Motor neuron (in vitro differentiated cells): ENCODE data around the gene DPAGT1. TPM values are rescaled to one million over a fixed set of nuclear protein-coding genes. Genes with fewer than 3 reads are reported as not detected.
A peak's percentile ranks its signal among the peaks of the same experiment; 100 is the strongest.
"Not testable (repeated sequence)": the region's sequence is repeated elsewhere in the genome, so short reads cannot be mapped to it uniquely, and the experiment has no call there.

ENCODE experiments used
- ATAC-seq, 8 experiments: fragments of 200-7000 bp; cut with Tn5 transposase; replicated peaks in 6 of 8; 2 replicates each; pipeline ENCODE4 v1.8.0; 2021; ENCODE audit warnings: mild to moderate bottlenecking in 8 of 8, moderate library complexity in 8 of 8
- H3K27ac ChIP-seq, 2 donors: fragments of 250-450 bp; sonication (Bioruptor Pico); 2 replicates each; pipeline ENCODE4 v1.9.0; 2021; ENCODE audit warnings: antibody characterized with exemption in 2 of 2, mild to moderate bottlenecking in 2 of 2, moderate library complexity in 1 of 2
- H3K4me1 ChIP-seq, 2 donors: fragments of 250-450 bp; sonication (Bioruptor Pico); replicated peaks in 1 of 2; 2 replicates each; pipeline ENCODE4 v1.6.1; 2021; ENCODE audit warnings: antibody characterized with exemption in 2 of 2, mild to moderate bottlenecking in 2 of 2, moderate library complexity in 1 of 2
- H3K4me3 ChIP-seq, 5 donors: fragments of 250-450 bp; sonication (Bioruptor Pico); 2 replicates each; pipeline ENCODE4 v1.9.0; 2021; ENCODE audit warnings: antibody characterized with exemption in 5 of 5, mild to moderate bottlenecking in 5 of 5, moderate library complexity in 4 of 5
- WGBS, 10 experiments: fragments of 450-650 bp; shearing (Covaris generic); methylation state at CpG; one replicate each; pipeline ENCODE4 v1.0.0; 2022; 5-methylcytosine and 5-hydroxymethylcytosine counted together
- in situ Hi-C, 9 experiments: fragments of 400-800 bp; cut with MboI; loops; one replicate each; pipeline ENCODE4 v1.15.0; 2021; ENCODE audit warnings: low sequenced_read_pairs in 9 of 9, low pct_unique_long_range_greater_than_20kb in 2 of 9; ENCODE audit not compliant: unreplicated experiment in 9 of 9
- total RNA-seq, 8 experiments: library from RNA; unstranded; fragments of 300-600 nt; gene quantifications; 2 replicates each; pipeline versions ENCODE4 v1.2.3 to v1.2.4, GENCODE V29; 2022

The DPAGT1 gene
- total RNA-seq, 8 experiments from 2014 or later, result 22.1 to 58.9 (median 36.5) TPM

DNA sequence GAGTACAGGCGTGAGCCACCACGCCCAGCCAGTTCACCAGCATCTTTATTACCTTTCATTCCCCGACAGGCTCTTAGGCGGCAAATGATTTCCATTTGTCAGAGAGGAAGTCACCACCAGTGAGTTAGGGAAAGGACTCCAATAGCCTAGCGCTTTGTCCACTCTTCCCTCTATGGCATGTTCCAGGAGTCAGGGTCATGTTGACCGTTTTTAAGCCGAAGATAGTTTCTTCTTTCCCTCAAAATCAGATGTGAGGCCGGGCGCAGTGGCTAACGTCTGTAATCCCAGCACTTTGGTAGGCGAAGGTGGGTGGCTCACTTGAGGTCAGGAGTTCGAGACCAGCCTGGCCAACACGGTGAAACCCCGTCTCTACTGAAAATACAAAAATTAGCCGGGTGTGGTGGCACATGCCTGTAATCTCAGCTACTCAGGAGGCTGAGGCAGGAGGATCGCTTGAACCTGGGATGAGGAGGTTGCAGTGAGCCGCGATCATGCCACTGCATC, 1.6 kb upstream of the DPAGT1 start:
- Histone ChIP-seq H3K4me1 (peaks cover 41 to 48% of the 10 kb centered on the region in 2 donors), H3K4me3 (peak overlapping the region in 4 of 5 donors; percentile 77 to 95 (median 82)), H3K27ac (peak overlapping the region; percentile 99)
- not testable (repeated sequence) for ATAC-seq
- in situ Hi-C loops, result loop anchor here in 2 of 9 experiments (10.0 to 25.0 kb wide), 2 partner anchors 232 to 234 kb away; partner anchors contain the start of genes RNF26 (in 2 of the 2), C1QTNF5 (in 1 of the 2) and MFRP (in 1 of the 2)
- WGBS, 10 experiments, result 89 to 97% (median 94%) methylated on average over 3 to 12 of the region's 18 CpGs; no CpG with 5 or more reads in 4 of the 10 experiments

DNA sequence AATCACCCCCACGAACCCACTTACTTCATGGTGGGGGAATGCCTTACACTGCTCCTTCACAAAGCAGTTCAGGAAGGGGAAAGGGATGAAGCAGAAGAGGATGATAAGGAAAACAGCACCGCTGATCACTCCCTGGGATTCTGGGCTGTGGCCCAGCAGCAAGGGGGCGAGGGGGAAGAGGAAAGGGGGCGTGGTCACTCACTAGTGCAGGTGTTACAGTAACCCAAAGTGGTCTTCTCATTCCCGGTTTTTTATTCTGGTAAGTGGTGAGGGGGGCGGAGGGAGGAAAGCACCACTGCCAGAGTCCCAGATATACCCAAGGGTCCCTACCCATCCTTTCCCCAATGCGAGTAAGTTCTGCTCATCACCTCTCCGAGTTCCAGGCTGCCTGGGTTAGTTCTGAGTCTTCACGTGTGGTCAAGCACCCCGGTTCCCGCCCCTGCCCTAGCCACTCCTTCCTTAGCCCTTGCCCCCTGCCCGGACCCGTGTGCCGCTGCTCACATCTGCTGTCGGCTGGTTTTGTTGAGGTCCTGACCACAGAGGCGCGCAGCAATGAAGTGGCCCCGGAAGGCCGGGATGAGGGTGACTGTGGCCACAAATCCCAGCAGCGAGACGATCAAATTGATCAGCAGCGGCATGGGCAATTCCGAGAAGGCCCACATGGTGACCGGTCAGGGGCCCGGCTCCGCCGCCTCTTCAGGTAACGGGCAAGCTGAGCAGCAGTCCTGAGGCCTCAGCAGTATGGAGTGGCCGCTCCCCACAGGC, 477 bp downstream of the DPAGT1 start:
- H3K4me1 ChIP-seq, result peaks cover 31 to 39% of the 10 kb centered on the region in 2 donors
- 0 to 5% (median 0%) methylated on average over 1 to 5 of the region's 29 CpGs; no CpG with 5 or more reads in 3 of the 10 experiments for WGBS, 10 experiments
- H3K4me3 ChIP-seq, result peak overlapping the region; percentile 68 to 95 (median 80)
- in situ Hi-C loops, result loop anchor here in 2 of 9 experiments (10.0 to 25.0 kb wide), 2 partner anchors 234 to 236 kb away; partner anchors contain the start of genes RNF26 (in 2 of the 2), C1QTNF5 (in 1 of the 2) and MFRP (in 1 of the 2)
- peak; percentile 4 to 36 (median 10) for ATAC-seq
- peak overlapping the region; percentile 99 for H3K27ac ChIP-seq

DNA sequence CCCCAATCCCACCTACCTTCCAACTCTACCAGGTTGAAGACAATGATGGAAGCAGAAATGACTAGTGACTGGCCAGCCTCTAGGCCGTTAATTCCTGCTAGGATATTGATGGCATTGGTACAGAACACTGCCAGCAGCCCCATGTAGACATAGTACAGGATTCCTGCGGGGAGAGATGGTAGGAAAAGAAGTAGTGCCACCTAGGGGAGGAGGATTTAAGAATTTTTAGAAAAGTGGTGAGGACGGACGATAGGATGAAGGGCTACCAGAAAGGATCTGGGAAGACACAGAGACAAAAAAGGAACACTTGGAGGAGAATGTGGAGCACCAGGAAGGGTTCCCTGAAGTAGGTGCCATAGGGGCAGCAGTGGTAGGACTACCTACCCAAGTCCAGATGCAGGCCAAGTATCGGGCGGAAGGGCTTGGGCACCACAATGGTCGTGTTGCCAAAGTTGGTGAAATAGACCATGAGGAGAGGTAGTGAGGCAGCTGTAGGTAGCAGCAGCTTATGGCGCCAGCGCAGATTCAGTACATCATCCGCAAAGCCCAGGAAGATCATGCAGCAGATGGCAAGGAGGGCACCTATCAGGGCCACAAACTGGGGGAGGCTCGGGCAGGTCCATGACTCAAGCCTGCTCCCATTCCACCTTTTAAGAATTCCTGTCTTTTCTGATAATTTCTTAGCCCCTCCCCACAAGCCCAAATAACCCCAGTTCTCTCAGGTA, 1.2 kb downstream of the DPAGT1 start:
- Histone ChIP-seq H3K4me1 (peaks cover 28 to 37% of the 10 kb centered on the region in 2 donors), H3K4me3 (peak overlapping the region; percentile 68 to 95 (median 80)), H3K27ac (no peak overlapping the region)
- in situ Hi-C loops, result loop anchor here in 2 of 9 experiments (10.0 to 25.0 kb wide), 2 partner anchors 234 to 237 kb away; partner anchors contain the start of genes RNF26 (in 2 of the 2), C1QTNF5 (in 1 of the 2) and MFRP (in 1 of the 2)
- ATAC-seq, result no peak
- WGBS, 10 experiments, result 17 to 53% (median 39%) methylated on average over 1 to 9 of the region's 11 CpGs

DNA sequence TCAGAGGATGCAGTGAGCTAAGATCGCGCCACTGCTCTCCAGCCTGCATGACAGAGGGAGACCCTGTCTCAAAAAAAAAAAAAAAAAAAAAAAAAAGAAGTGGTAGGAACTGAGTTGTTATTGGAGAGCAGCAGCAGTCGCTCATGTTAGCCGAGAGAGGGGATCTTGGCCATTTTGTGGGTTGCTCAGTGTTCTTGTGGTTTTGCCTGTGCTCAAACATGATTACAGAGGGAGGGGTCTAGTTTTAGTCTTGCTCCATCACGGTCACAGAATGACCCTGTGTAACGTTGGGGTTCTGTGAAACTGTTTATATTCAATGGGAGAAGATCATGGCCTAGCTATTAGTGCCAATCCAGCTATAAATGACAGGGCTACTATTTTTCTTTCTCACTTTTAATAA, 1.9 kb downstream of the DPAGT1 start:
- in situ Hi-C loops, result loop anchor here in 2 of 9 experiments (10.0 to 25.0 kb wide), 2 partner anchors 235 to 238 kb away; partner anchors contain the start of genes RNF26 (in 2 of the 2), C1QTNF5 (in 1 of the 2) and MFRP (in 1 of the 2)

DNA sequence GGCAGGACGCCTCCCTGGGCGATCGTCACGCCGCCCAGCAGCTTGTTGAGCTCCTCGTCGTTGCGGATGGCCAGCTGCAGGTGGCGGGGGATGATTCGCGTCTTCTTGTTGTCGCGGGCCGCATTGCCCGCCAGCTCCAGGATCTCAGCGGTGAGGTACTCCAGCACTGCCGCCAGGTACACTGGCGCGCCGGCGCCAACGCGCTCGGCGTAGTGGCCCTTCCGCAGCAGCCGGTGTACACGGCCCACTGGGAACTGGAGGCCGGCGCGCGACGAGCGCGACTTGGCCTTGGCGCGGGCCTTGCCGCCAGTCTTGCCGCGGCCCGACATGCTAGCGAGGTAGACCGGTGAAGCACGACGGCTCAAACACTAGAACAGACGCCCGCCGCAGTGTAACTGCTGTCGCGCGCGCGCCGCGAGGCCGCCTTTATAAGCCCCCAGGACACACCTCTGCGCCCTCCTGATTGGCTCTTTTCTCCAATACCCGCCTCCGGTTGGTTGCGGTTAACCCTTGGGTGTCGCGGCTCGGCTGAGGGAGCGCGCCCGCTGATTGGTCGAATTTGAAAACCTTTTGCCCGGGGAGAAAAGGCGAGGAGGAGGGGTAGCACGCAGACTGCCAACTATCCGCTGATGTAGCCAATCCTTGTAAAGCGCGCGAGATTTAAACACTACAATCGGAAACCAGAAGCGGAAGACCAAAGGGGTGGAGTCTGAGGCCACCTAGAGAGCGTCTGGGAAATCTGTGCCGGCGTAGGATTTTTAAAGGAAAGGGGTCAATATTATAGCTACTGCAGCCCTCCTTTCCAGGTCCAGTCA, 6.4 kb downstream of the DPAGT1 start:
- in situ Hi-C loops, result no loop called here
- H3K27ac ChIP-seq, result peak overlapping the region; percentile 48 to 89
- H3K4me3 ChIP-seq, result peak overlapping the region; percentile 59 to 84 (median 70)
- 0 to 10% (median 0%) methylated on average over 2 to 27 of the region's 79 CpGs; no CpG with 5 or more reads in 2 of the 10 experiments for WGBS, 10 experiments
- peaks cover 19 to 24% of the 10 kb centered on the region in 2 donors for H3K4me1 ChIP-seq
- ATAC-seq, result peak; percentile 82 to 91 (median 87)

More for the DNA sequence above, 1.9 kb downstream of the DPAGT1 start:
- ATAC-seq, result no peak
- WGBS, 10 experiments, result 56 to 88% (median 77%) methylated on average over 2 to 6 of the region's 6 CpGs
- Histone ChIP-seq H3K4me3 (peak overlapping the region in 1 of 5 donors; percentile 83), H3K4me1 (peaks cover 28 to 34% of the 10 kb centered on the region in 2 donors), H3K27ac (no peak overlapping the region)

DNA sequence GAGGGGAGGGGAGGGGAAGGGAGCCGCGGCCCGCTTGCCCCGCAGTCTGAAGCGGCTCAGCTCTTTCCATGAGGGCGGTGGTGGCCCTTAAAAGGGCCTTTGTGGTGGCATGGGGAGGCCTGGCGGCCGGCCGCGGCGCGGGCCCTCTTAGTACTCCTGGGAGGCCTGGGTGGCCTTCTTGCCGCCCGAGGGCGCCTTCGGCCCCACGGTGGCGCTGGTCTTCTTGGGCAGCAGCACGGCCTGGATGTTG, 6.9 kb downstream of the DPAGT1 start:
- ATAC-seq, result peak; percentile 71 to 77 (median 74)
- Histone ChIP-seq H3K4me3 (peak overlapping the region; percentile 59 to 84 (median 70)), H3K4me1 (peaks cover 17 to 19% of the 10 kb centered on the region in 2 donors), H3K27ac (peak overlapping the region; percentile 48 to 89)
- WGBS, 10 experiments, result no CpG with 5 or more reads among the region's 19 CpGs
- in situ Hi-C loops, result no loop called here

DNA sequence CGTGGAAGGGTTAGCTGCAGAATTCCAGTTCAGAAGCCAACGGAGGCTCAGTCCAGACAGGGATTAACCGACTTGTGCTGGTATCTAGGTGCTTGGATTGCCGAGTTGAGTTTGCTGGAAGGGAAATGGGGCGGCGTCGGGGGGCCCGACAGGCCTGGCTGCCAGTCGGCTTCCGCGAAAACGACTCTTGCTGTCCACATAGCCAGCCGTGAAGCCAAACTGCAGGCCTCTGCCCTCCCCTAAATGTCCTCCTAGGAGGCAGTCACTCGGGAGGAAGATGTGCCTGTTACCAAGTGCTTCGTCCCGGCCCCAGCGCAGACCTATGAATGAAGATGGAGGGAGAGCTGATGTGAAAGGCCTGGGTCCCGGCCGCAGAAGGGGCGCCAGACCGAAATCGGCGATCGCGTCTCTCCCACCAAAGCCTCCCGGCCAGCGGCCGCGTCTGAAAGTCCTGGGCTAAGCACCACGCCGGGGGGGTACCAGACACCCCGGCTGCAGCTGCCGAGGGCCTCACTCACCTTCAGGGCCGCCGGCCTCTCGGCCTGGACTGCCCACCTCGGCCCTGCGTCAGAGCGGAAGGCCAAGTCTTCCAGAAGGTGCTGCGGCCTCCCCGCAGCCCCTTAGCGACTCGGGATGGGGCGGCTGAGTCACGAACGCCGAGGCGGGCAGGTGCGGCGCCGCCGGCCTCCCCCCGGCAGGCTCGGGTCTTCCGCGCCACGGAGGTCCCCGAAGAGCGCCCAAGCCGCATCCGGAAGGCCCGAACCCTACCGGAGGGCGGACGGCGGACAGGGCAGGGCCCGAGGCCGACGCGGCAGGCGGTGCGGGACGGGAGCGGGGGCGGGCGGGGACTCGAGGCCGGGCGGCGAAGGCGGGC, 7.5 kb downstream of the DPAGT1 start:
- 0 to 1% (median 0%) methylated on average over 1 to 34 of the region's 81 CpGs for WGBS, 10 experiments
- H3K4me1 ChIP-seq, result peaks cover 17 to 18% of the 10 kb centered on the region in 2 donors
- peak overlapping the region; percentile 48 to 89 for H3K27ac ChIP-seq
- peak; percentile 6 to 30 (median 20) for ATAC-seq
- H3K4me3 ChIP-seq, result peak overlapping the region; percentile 59 to 84 (median 70)
- in situ Hi-C loops, result no loop called here

DNA sequence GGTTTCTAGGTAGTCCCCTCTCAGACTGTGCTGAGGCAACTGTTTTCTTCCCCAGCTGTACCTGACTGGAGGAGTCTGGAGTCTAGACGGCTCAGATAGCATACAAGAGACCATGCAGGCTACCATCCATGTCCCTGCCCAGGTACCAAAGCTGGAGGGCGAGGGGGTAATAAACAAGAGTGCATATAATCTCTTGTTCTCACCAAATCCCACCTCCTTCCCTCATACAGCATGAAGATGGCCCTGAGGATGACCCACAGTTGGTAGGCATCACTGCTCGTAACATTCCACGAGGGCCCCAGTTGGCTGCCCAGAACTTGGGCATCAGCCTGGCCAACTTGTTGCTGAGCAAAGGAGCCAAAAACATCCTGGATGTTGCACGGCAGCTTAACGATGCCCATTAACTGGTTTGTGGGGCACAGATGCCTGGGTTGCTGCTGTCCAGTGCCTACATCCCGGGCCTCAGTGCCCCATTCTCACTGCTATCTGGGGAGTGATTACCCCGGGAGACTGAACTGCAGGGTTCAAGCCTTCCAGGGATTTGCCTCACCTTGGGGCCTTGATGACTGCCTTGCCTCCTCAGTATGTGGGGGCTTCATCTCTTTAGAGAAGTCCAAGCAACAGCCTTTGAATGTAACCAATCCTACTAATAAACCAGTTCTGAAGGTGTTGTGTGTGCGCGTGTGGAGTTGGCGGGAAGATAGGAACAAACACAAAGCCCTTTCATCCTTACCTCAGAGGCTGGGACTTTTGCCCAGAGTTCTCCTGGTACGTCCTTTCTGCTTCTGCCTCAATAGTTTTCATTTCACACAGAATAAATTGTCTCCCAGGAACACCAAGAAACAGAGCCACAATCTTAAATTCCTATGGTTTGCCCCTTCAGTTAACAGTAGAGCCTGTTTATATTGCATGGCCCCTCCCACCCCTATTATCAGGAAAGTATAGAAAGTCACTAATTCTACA, 8.5 kb downstream of the DPAGT1 start:
- Histone ChIP-seq H3K27ac (no peak overlapping the region), H3K4me3 (peak overlapping the region; percentile 59 to 84 (median 70)), H3K4me1 (peaks cover 17 to 18% of the 10 kb centered on the region in 2 donors)
- in situ Hi-C loops, result no loop called here
- ATAC-seq, result no peak
- 18 to 93% (median 38%) methylated on average over 3 to 9 of the region's 12 CpGs; no CpG with 5 or more reads in 2 of the 10 experiments for WGBS, 10 experiments

DNA sequence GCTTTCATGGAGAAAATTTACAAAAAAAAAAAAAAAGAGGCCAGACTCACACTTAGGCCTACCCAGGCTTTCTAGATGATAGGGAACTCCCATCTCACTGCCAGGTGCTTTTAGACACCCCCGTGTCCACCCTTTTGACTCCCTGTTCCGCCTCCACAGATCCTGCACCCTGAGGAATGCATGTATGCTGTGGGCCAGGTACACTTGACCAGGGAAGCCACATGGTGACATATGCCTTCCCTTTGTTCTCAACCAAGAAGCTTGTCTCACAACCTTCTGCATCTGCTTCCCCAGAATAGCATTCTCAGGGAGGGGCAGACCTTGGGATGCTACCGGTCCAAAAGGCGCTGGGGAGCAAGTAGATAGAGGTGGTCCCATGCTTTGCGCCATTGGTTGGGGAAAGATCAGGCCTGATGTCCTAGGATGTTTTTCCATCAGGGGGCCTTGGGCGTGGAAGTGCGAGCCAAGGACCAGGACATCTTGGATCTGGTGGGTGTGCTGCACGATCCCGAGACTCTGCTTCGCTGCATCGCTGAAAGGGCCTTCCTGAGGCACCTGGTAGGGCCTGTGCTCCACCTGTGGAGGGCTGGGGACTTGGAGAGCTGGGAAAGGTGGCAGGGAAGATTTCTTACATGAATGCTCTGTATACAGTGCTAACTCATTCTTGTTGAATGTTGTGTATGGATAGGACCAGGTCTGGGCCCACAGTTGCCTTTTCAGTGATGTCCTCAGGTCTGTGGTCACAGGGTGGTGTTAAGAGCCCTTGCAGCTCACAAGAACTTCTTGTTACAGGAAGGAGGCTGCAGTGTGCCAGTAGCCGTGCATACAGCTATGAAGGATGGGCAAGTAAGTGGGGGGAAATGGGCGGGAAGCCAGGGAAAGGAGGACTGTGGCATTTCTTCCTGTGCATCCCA, 9.4 kb downstream of the DPAGT1 start:
- peaks cover 17 to 18% of the 10 kb centered on the region in 2 donors for H3K4me1 ChIP-seq
- in situ Hi-C loops, result no loop called here
- peak overlapping the region in 1 of 5 donors; percentile 79 for H3K4me3 ChIP-seq
- WGBS, 10 experiments, result 40 to 100% (median 71%) methylated on average over 1 to 8 of the region's 13 CpGs; no CpG with 5 or more reads in 2 of the 10 experiments
- ATAC-seq, result no peak
- H3K27ac ChIP-seq, result no peak overlapping the region

DNA sequence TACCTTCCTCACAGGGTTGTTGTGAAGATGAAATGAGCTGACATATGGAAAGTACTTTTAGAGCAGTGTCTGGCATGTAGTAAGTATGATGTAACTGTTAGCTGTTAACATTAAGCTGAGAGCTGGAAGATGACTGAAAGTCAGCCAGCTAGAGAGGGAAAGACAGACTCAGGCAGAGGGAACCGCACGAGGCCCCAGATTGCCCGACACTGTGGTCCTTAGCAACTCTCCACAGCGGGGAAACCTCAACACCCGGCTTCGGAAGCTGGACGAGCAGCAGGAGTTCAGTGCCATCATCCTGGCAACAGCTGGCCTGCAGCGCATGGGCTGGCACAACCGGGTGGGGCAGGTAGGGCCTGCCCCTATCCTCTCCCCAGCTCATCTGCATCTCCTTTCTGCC, 10.5 kb downstream of the DPAGT1 start:
- ATAC-seq, result no peak
- in situ Hi-C loops, result no loop called here
- peaks cover 18 to 19% of the 10 kb centered on the region in 2 donors for H3K4me1 ChIP-seq
- WGBS, 10 experiments, result 60 to 96% (median 85%) methylated on average over 1 to 6 of the region's 9 CpGs; no CpG with 5 or more reads in 5 of the 10 experiments
- H3K4me3 ChIP-seq, result no peak overlapping the region
- no peak overlapping the region for H3K27ac ChIP-seq
